HepG2 (cell line): Measurements from ENCODE around the gene ZNF285. TPM values are rescaled to one million over a fixed set of nuclear protein-coding genes. Genes with fewer than 3 reads are reported as not detected.

ENCODE experiments used
- ATAC-seq: fragments of 200-7000 bp; cut with Tn5 transposase; 3 replicates; pipeline ENCODE4 v1.9.1; 2020; ENCODE audit warnings: mild to moderate bottlenecking, moderate library complexity
- BruUV-seq: library from RNA; stranded (reverse); fragments of 400-500 nt; replicated peaks from 2 replicates; lab custom pipeline; 2021; lab: Mats Ljungman, UMichigan
- CTCF ChIA-PET: fragments of 300-600 bp; formaldehyde crosslinking; extraction: SDS; loops from one replicate; lab custom pipeline; 2021; ENCODE audit warnings: low total read pairs, inconsistent platforms, low intra/inter-chr PET ratio; lab: Yijun Ruan, JAX
- POLR2A ChIA-PET: fragments of 350-600 bp; sonication (Branson Sonifier 250); formaldehyde crosslinking; loops from one replicate; lab custom pipeline; 2020; ENCODE audit warnings: antibody characterized with exemption, inconsistent platforms; lab: Yijun Ruan, JAX
- DNase-seq: peaks from one replicate; pipeline ENCODE4 v3.0.0-alpha.2; 2015; ENCODE audit warnings: low spot score
- FAIRE-seq: peaks from 3 replicates; lab custom pipeline; 2011; peaks lifted over from hg19 to GRCh38; lab: Jason Lieb, UNC
- H2AFZ ChIP-seq: one replicate; pipeline ENCODE4 v1.6.1; 2011; ENCODE audit warnings: low read length, inconsistent platforms
- H3K27ac ChIP-seq: fragments of 300-600 bp; 3 replicates; pipeline ENCODE4 v1.8.0; 2011; ENCODE audit warnings: mixed run types, mild to moderate bottlenecking, mixed read lengths, low read length, inconsistent platforms; ENCODE audit not compliant: insufficient read depth; ENCODE audit errors: extremely low read length
- H3K27me3 ChIP-seq, 2 experiments: fragments of 200-600 bp in 1 of 2; 2 replicates in 1 of 2; 3 replicates in 1 of 2; pipeline versions ENCODE4 v1.6.0 to v1.8.0; 2011; ENCODE audit warnings: low read length in 2 of 2, mild to moderate bottlenecking in 2 of 2, moderate library complexity in 2 of 2, inconsistent platforms in 1 of 2; ENCODE audit not compliant: insufficient read depth in 2 of 2, control insufficient read depth in 1 of 2
- H3K36me3 ChIP-seq, 2 experiments: fragments of 200-600 bp in 1 of 2; replicated peaks in 1 of 2; 2 replicates in 1 of 2; 3 replicates in 1 of 2; pipeline versions ENCODE4 v1.5.1 to v1.8.0; 2011; ENCODE audit warnings: low read length in 2 of 2, inconsistent platforms in 1 of 2; ENCODE audit not compliant: insufficient read depth in 2 of 2, control insufficient read depth in 1 of 2
- H3K4me1 ChIP-seq: 2 replicates; pipeline ENCODE4 v1.5.1; 2012; ENCODE audit warnings: low read length, inconsistent platforms; ENCODE audit not compliant: insufficient read depth
- H3K4me2 ChIP-seq: 2 replicates; pipeline ENCODE4 v1.6.0; 2011; ENCODE audit warnings: low read depth, low read length, inconsistent platforms
- H3K4me3 ChIP-seq, 3 experiments: fragments of 200-600 bp in 1 of 3; sonication (generic), shearing (Covaris generic) in 1 of 3; replicated peaks in 1 of 3; 2 replicates each; pipeline ENCODE4 v1.5.1; 2011 to 2016; ENCODE audit warnings: low read length in 3 of 3, inconsistent platforms in 2 of 3, low read depth in 2 of 3, mild to moderate bottlenecking in 2 of 3, control low read depth in 1 of 3, mixed read lengths in 1 of 3; ENCODE audit not compliant: insufficient read depth in 1 of 3
- H3K79me2 ChIP-seq: one replicate; pipeline ENCODE4 v1.6.1; 2011; ENCODE audit warnings: low read length, inconsistent platforms; ENCODE audit not compliant: insufficient read depth
- H3K9ac ChIP-seq: 2 replicates; pipeline ENCODE4 v1.6.0; 2011; ENCODE audit warnings: mild to moderate bottlenecking, low read depth, low read length, inconsistent platforms; ENCODE audit not compliant: insufficient read depth
- H3K9me3 ChIP-seq: 2 replicates; pipeline ENCODE4 v1.5.1; 2012; ENCODE audit warnings: mild to moderate bottlenecking, low read length
- H4K20me1 ChIP-seq: 2 replicates; pipeline ENCODE4 v1.6.0; 2011; ENCODE audit warnings: inconsistent platforms, mild to moderate bottlenecking, low read length, moderate library complexity; ENCODE audit not compliant: insufficient read depth
- AGO1 ChIP-seq: fragments of 200-400 bp; formaldehyde crosslinking; IDR thresholded peaks from 2 replicates; pipeline ENCODE4 v1.6.1; 2017; ENCODE audit warnings: mild to moderate bottlenecking, low read depth, low read length, moderate library complexity; ENCODE audit not compliant: poor library complexity, severe bottlenecking
- BRCA1 ChIP-seq: sonication (generic); formaldehyde crosslinking; IDR thresholded peaks from 2 replicates; pipeline ENCODE4 v1.4.0; 2020; ENCODE audit warnings: missing genetic modification reagents
- FOXM1 ChIP-seq: sonication (generic); formaldehyde crosslinking; IDR thresholded peaks from 2 replicates; pipeline ENCODE4 v1.5.0; 2020; ENCODE audit warnings: missing genetic modification reagents
- GABPA ChIP-seq, 2 experiments: IDR thresholded peaks; 2 replicates each; pipeline ENCODE4 v1.6.1; 2011 to 2016; ENCODE audit warnings: low read depth in 2 of 2, low read length in 1 of 2, missing biosample characterization in 1 of 2, missing genetic modification characterization in 1 of 2
- GABPB1 ChIP-seq: IDR thresholded peaks from 2 replicates; pipeline ENCODE4 v1.6.1; 2016; ENCODE audit warnings: mild to moderate bottlenecking, missing genetic modification reagents, moderate library complexity, missing compliant biosample characterization
- NR2C2 ChIP-seq: sonication (generic); formaldehyde crosslinking; IDR thresholded peaks from 2 replicates; pipeline ENCODE4 v1.4.0; 2020; ENCODE audit warnings: missing genetic modification reagents, mild to moderate bottlenecking, moderate library complexity, borderline replicate concordance
- RCOR2 ChIP-seq: IDR thresholded peaks from 2 replicates; pipeline ENCODE4 v1.6.1; 2016; ENCODE audit warnings: missing biosample characterization, missing genetic modification reagents
- SETDB1 ChIP-seq: sonication (generic); formaldehyde crosslinking; IDR thresholded peaks from 2 replicates; pipeline ENCODE4 v1.5.1; 2020; ENCODE audit warnings: missing genetic modification reagents, mild to moderate bottlenecking, borderline replicate concordance
- THAP11 ChIP-seq: IDR thresholded peaks from 2 replicates; pipeline ENCODE4 v1.6.1; 2016; ENCODE audit warnings: missing biosample characterization, missing genetic modification reagents
- ZNF143 ChIP-seq: sonication (generic); formaldehyde crosslinking; IDR thresholded peaks from 2 replicates; pipeline ENCODE4 v1.4.0; 2020; ENCODE audit warnings: missing genetic modification reagents
- ZNF7 ChIP-seq: IDR thresholded peaks from 2 replicates; pipeline ENCODE4 v1.6.1; 2016; ENCODE audit warnings: missing biosample characterization, missing genetic modification reagents
- WGBS: methylation state at CpG from one replicate; pipeline ENCODE4 v1.1.6; 2017; ENCODE audit warnings: low lambda C conversion rate; 5-methylcytosine and 5-hydroxymethylcytosine counted together
- in situ Hi-C: cut with HindIII; loops from 2 replicates; pipeline ENCODE4 v1.10.0; 2017; ENCODE audit warnings: low pct_unique_long_range_greater_than_20kb; ENCODE audit not compliant: extremely low pct_ligation_motif_present
- intact Hi-C: fragments of 100-400 bp; cut with micrococcal nuclease; formaldehyde crosslinking; loops from one replicate; pipeline ENCODE4 v1.10.0; 2022; ENCODE audit not compliant: unreplicated experiment
- polyA plus RNA-seq, 8 experiments: library from polyadenylated mRNA; depleted of rRNA in 3 of 8; stranded (reverse) in 7 of 8; unstranded in 1 of 8; fragments of >200 nt; fragmentation: Illumina TruSeq in 4 of 8; extraction: Trizol in 4 of 8; gene quantifications; 2 replicates each; pipeline versions ENCODE4 v1.2.1 to v1.2.3, GENCODE V29; 2011 to 2016; ENCODE audit warnings: low read depth in 4 of 8, missing spikeins in 1 of 8, mixed read lengths in 1 of 8; ENCODE audit not compliant: insufficient read depth in 1 of 8
- total RNA-seq, 5 experiments: library from RNA; depleted of rRNA; stranded (reverse); fragments of >200 nt; fragmentation: Illumina TruSeq; extraction: Trizol; gene quantifications; 2 replicates each; pipeline ENCODE4 v1.2.3, GENCODE V29; 2016; ENCODE audit warnings: low read depth in 1 of 5
- TF ChIP-seq, protein P1 (sequence below): sonication (generic); formaldehyde crosslinking; IDR thresholded peaks from 2 replicates; pipeline ENCODE4 v1.5.0; 2020; ENCODE audit warnings: mild to moderate bottlenecking, missing genetic modification reagents
- TF ChIP-seq, protein P2 (sequence below): IDR thresholded peaks from 2 replicates; pipeline ENCODE4 v1.6.1; 2016; ENCODE audit warnings: missing compliant biosample characterization, missing genetic modification reagents, borderline replicate concordance
- TF ChIP-seq, protein P3 (sequence below): sonication (generic); formaldehyde crosslinking; IDR thresholded peaks from 2 replicates; pipeline ENCODE4 v1.4.0; 2020; ENCODE audit warnings: low read depth, mild to moderate bottlenecking, missing genetic modification reagents

ZNF285 gene
- total and polyA plus RNA-seq, 2 of the 13 experiments (the other 11 are each of a cell fraction or from before 2014, with no cell fraction given), result 0.82 to 1.7 TPM

DNA sequence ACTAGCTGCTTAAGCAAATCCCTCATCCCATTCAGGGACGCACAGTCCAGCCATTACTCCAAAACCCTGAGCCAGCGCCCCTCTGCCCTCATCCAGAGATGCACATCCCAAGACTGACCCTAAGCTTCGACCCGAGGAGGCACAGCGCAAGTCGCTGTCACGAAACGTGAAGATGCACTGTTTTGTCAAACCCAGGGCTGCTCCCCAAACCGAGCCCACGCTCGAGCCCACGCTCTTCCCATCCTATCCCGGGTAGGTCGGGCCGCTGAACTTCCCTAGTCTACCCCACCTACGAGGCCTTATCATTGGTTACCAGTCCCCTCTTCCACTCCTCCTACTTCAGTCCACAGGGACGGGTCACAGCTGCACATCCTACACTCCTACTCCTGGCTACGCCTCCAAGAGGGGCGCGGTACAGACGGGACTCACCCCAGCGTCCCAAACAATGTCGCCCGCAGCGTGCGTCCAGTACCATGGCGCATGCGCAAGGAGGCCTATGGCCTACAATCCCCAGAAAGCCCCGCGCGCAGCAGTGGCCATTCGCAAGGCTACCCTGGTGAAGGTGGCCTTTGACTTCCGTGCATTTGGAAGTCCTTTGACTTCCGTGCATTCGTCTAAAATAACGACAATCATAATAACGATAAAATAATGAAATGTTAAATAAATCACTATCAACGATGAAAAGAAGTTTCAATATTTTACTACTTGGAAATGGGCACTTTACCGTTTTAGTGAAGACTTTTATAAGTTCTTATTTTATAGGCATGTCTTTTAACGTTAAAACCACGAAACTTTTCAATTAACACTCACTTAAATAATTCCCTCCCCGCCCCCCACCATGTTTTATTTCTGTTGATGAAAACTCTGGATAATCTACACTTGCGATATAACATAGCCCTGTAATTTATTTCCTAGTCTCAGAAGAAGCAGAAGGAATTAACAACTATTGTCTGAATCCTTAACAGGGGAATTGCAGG, at the start of gene ZNF285 (continued):
- TF ChIP-seq, protein P1, sequence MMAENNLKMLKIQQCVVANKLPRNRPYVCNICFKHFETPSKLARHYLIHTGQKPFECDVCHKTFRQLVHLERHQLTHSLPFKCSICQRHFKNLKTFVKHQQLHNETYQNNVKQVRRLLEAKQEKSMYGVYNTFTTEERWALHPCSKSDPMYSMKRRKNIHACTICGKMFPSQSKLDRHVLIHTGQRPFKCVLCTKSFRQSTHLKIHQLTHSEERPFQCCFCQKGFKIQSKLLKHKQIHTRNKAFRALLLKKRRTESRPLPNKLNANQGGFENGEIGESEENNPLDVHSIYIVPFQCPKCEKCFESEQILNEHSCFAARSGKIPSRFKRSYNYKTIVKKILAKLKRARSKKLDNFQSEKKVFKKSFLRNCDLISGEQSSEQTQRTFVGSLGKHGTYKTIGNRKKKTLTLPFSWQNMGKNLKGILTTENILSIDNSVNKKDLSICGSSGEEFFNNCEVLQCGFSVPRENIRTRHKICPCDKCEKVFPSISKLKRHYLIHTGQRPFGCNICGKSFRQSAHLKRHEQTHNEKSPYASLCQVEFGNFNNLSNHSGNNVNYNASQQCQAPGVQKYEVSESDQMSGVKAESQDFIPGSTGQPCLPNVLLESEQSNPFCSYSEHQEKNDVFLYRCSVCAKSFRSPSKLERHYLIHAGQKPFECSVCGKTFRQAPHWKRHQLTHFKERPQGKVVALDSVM (CRISPR knock-in tag), result no peak
- TF ChIP-seq, protein P2, sequence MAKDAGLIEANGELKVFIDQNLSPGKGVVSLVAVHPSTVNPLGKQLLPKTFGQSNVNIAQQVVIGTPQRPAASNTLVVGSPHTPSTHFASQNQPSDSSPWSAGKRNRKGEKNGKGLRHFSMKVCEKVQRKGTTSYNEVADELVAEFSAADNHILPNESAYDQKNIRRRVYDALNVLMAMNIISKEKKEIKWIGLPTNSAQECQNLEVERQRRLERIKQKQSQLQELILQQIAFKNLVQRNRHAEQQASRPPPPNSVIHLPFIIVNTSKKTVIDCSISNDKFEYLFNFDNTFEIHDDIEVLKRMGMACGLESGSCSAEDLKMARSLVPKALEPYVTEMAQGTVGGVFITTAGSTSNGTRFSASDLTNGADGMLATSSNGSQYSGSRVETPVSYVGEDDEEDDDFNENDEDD, result no peak
- TF ChIP-seq, protein P3, sequence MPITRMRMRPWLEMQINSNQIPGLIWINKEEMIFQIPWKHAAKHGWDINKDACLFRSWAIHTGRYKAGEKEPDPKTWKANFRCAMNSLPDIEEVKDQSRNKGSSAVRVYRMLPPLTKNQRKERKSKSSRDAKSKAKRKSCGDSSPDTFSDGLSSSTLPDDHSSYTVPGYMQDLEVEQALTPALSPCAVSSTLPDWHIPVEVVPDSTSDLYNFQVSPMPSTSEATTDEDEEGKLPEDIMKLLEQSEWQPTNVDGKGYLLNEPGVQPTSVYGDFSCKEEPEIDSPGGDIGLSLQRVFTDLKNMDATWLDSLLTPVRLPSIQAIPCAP, result no peak
- no peak for TF ChIP-seq BRCA1

DNA sequence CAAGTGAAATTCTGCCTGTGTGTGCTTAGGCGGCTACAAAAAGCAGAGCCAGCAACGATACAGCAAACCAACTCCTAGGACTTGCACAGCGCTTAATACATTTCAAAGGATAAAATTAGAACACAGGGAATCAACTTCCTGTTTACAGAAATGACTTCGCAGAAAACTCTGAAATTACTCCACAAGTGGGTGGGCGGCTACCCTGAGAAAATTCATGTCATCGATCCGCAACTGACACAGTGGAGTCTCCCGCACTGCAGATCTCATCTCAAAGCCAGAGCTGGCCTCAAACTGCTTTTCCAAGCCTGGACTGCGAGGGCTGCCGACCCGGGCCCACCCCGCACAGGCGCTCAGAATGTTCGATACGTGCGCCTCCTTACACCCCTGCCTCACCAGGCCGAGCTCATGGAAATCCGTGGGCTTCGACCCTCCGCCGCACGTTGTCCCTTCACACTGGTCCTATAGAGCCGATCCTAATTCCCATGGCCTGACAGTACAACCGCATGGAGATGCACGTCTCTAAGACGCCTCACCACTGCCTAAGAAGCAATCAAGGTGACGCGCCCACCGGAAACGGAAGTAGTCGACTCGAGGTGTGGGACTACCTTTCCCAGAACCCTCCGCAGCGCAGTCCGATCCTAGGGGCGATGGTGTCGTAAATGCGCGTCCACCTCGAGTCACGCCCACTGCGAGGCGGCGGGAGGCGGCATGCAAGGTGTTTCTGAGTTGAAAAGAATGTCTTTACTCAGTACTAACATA, 46.7 kb upstream of the ZNF285 start, which contains the start of gene ZNF229:
Gene ZNF229, minus strand, starts transcription at position 557 of the 759 bp plus-strand sequence. CDS start 5,625 bp downstream, outside the sequence.
- Histone ChIP-seq H3K27ac (no peak within 1 kb of the TSS), H3K9me3 (peaks cover 95% of the 10 kb centered on the region), H4K20me1 (no peaks in the 10 kb centered on the region), H2AFZ (no peak within 1 kb of the TSS), H3K27me3 (no peaks in the 10 kb centered on the region), H3K4me3 (no peak within 1 kb of the TSS; a peak in 1 of 6 replicates), H3K9ac (no peak within 1 kb of the TSS), H3K79me2 (no peaks in the 10 kb centered on the region), H3K36me3 (no peaks in the 10 kb centered on the region), H3K4me1 (no peaks in the 10 kb centered on the region), H3K4me2 (peak within 1 kb of the TSS; percentile 38)
- CTCF ChIA-PET, result no interaction called here
- DNase-seq (peak; percentile 12), ATAC-seq (no peak), FAIRE-seq (no peak)
- no peak for TF ChIP-seq NR2C2 (CRISPR knock-in tag)
- no peak for TF ChIP-seq RCOR2
- no peak for TF ChIP-seq FOXM1 (CRISPR knock-in tag)
- TF ChIP-seq SETDB1, result peak; percentile 86; the same call in 1 of the 2 replicates
- TF ChIP-seq GABPB1 (CRISPR knock-in tag), result peak; percentile 73
- no peak for TF ChIP-seq AGO1
- TF ChIP-seq THAP11 (CRISPR knock-in tag), result peak; percentile 75
- TF ChIP-seq ZNF143 (CRISPR knock-in tag), result peak; percentile 81
- no peak for TF ChIP-seq ZNF7 (CRISPR knock-in tag)
- peak; percentile 68 for TF ChIP-seq GABPA (IDR thresholded peaks at IDR 0.05; ENCODE audit: low read depth, low read length)
- TF ChIP-seq GABPA (CRISPR knock-in tag; IDR thresholded peaks at IDR 0.05; ENCODE audit: low read depth), result peak; percentile 72
- no TSS peak for BruUV-seq
- WGBS, result 47% methylated on average over 26 of the region's 45 CpGs
- POLR2A ChIA-PET, result no interaction called here
- in situ Hi-C loops, result no loop called here
- intact Hi-C loops, result no loop called here
